Tibial nerve (tissue), 4 donors: Measurements from ENCODE around the gene CRACR2A.

Experiments
- CTCF ChIP-seq, 5 experiments: fragments of 200-600 bp in 3 of 5; fragments of 450-650 bp in 2 of 5; sonication (generic) in 3 of 5; IDR thresholded peaks; one replicate each; pipeline ENCODE4 v1.5.1; 2016 to 2019; ENCODE audit warnings: antibody characterized with exemption in 5 of 5, mild to moderate bottlenecking in 3 of 5, moderate library complexity in 2 of 5
- EP300 ChIP-seq, 2 donors: sonication (generic); formaldehyde crosslinking; IDR thresholded peaks; one replicate each; pipeline ENCODE4 v1.6.1; 2017; ENCODE audit warnings: antibody characterized with exemption in 2 of 2, mild to moderate bottlenecking in 1 of 2
- POLR2A ChIP-seq, 2 donors: fragments of 450-650 bp; IDR thresholded peaks; one replicate each; pipeline ENCODE4 v1.6.1; 2017; ENCODE audit warnings: antibody characterized with exemption in 2 of 2, mild to moderate bottlenecking in 2 of 2, moderate library complexity in 2 of 2

GRCh38 chr12:3645091-3645490 is 107.8 kb downstream of the CRACR2A start:
- TF ChIP-seq POLR2A (IDR thresholded peaks at IDR 0.05) = no peak
- TF ChIP-seq CTCF (IDR thresholded peaks at IDR 0.05) = no peak
- no peak for TF ChIP-seq EP300 (IDR thresholded peaks at IDR 0.05)
